NK-92 treated with Interleukin-12 subunit alpha and Interleukin-12 subunit beta, amount 100 ng/mL, for 24 hours (cell line): ENCODE data around the gene ASMT.
"Not testable (repeated sequence)": the region's sequence is repeated elsewhere in the genome, so short reads cannot be mapped to it uniquely, and the experiment has no call there.

Source experiments
- DNase-seq: peaks from one replicate; lab custom pipeline; 2025; lab: John Stamatoyannopoulos, UW

ASMT gene

DNA sequence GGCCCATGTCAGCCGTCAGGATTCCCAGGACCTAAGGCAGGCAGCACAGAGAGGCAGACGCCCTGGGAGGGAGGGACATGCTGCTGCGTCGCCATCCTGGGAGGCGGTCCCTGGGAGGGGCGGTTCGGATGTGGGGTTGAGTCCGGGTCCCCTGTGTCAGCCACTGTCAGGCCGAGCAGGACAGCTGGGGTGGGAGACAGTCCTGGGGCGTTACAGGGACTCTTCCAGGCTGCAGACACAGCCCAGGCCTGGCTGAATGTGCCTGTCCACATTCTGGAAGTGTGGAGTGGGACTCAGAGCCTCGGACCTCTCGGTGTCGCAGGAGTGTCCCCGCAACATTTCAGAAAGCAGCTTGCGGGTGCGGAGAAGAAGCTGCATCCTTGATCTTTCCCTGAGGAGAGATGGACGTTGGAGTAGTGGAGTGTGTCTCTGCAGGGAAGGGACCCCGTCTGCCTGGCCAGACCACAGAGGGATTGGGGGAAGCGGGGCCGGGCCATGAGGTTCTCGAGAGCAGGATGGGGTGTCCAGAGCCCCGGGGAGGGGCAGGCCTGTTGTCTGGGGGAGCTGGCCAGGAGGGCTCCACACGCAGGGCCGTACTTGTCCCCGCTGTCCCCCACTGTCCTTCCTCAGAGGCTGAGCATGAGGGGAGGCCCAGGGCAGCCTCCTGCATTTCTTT is 17.4 kb upstream of the ASMT start:
- no peak for DNase-seq

DNA sequence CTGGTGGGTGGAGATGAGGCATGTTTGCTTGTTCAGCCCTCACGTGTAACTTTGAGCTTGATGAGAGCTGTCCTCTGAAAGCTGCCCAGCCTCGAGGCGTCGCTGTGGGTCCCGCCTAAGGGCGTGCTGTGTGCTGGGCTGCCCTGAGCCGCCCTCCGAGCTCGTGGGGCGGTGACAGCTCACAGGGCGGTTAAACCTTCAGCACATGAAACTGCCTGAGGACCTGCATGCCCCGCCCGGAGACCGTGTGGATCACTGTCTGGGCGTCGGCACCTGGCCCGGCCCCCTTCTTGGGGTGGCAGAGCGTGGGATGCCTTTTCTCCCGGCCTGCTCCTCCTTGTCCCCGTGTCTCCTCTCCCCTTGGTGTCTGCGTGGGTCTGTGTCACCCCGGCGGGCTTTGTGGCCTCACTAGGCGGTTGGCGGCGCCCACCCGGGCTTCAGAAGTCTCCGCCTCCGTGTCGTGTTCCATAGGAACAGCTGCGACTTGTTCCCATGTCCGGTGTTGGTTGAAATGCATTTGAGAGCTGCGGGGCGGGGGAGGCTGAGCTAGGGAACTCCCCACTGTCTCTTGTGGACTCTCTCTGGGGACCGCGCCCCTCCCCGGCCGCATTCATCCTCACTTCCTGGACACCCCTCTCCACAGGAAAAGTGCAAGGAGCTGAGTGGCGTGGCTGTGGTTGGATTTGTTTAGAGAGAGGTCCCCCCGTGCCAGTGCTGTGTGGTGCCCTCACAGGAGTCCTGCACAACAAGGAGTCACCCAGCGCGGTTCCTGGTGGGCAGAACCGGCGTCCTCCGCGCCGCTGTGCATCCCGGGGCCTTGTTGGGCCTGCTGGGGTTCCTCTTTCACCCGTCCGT is 16.6 kb upstream of the ASMT start:
- no peak for DNase-seq

DNA sequence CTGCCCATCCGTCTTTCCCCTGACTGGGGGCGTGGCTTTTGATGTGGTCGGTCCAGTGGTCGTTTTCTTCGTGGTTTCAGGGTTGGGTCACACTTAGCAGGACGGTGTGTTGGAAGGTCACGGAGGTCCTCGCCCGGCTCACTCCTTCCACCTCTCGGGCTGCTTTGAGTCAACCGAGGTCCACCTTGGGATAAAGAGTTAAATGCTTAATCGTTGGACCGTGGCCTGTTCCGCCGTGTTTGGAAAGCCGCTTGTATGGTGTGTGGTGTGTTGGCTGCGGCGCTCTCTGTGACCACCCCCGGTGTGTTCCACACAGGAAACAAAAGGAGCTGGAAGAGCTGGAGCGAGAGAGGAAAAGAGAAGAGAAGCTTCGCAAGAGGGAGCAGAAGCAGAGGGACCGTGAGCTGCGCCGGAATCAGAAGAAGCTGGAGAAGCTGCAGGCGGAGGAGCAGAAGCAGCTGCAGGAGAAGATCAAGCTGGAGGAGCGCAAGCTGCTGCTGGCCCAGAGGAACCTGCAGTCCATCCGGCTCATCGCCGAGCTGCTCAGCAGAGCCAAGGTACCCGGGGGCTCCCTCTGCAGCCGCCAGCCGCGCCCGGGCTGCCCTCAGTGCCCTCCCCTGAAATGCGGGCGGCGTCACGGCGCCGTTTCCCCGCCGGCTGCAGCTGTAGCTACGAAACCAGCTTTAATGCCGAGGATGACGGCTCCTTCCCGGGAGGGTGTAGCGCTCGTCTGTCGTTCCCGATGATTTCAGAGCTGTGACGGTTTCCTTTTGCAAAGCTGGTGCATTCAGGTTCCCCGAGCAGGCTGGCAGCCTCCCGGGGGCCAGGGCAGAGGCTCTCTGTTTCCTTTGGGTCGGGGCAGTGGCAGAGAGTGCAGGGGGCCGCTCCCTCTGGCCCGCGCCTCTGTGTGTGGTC is 15.7 kb upstream of the ASMT start:
- DNase-seq, result no peak

DNA sequence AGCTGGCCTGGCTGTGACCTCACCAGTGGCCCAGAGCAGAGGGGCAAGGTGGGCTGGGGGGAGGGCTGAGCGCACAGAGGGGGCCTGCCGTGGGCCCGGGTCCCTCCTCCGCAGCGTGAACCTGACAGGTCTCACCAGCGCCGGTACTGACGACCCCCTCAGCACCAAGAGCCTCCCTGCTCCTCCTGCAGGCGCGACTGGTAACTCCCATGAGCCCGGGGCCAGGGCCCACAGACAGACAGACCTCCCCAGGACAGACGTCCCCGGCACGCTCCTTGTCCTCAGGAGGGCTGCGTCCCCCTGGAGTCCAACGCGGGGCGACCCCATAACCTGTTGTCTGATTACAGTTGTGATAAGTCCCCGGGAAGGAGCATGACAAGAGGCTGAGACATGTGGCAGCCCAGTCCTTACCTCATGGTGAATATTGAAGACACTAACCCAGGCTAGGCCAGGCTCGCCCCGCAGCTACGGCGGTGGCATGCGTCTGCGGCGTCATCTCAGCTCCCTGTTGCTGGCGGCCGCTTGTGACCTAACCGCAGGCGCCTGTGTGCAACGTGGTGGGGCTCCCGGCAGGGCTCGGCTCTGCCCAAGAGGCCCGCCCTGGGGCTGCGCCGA is 15.0 kb upstream of the ASMT start:
- no peak for DNase-seq

DNA sequence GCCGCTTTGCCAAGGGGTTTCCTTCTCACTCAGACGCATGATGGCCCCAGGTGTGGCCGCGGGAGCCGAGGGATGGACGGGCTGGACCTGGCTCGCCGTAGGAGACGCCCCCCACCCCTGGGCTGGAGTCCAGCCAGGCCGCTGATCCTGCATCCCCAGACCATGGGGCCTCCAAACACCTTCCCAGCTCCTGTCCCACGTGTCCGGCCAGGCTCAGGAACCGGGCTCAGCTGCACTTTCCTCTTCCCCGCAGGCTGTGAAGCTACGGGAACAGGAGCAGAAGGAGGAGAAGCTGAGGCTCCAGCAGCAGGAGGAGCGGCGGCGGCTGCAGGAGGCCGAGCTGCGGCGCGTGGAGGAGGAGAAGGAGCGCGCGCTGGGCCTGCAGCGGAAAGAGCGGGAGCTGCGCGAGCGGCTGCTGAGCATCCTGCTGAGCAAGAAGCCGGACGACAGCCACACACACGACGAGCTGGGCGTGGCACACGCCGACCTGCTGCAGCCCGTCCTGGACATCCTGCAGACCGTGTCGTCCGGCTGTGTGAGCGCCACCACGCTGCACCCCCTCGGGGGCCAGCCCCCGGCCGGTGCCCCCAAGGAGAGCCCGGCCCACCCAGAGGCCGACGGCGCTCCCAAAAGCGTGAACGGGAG is 14.3 kb upstream of the ASMT start:
- no peak for DNase-seq

DNA sequence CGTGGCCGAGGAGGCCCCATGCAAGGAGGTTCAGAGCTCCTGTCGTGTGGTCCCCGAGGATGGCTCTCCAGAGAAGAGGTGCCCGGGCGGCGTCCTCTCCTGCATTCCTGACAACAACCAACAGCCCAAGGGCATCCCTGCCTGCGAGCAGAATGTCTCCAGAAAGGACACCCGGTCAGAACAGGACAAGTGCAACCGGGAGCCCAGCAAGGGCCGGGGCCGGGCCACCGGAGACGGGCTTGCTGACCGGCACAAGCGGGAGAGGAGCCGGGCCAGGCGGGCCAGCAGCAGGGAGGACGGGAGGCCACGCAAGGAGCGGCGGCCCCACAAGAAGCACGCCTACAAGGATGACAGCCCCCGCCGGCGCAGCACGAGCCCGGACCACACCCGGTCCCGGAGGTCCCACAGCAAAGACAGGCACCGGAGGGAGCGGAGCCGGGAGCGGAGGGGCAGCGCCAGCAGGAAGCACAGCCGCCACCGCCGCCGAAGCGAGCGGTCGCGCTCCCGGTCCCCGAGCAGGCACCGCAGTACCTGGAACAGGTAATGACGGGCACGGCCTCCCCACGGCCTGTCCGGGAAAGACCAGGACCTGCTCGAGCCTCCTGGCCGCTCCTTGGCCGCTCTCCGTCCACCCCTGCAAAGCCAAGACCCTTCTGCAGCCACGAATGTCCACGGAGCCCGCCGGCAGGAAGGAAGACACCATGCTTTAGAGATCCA is 13.7 kb upstream of the ASMT start:
- DNase-seq, result no peak

DNA sequence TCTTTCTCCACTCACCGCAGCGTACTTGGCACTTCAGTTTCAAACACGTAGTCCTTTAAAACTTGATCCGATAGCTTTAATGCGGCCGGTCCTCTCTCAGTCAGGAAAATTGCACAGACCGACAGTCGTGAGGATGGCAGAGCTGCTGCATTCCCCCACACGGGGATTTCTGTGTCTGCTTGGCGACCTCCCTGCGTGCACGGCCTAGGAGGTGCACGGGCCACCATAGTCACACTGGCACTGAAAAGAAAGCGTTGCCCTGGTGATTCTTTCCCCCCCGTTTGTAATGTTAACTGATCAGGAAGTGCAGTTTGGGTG is 13.1 kb upstream of the ASMT start:
- no peak for DNase-seq

DNA sequence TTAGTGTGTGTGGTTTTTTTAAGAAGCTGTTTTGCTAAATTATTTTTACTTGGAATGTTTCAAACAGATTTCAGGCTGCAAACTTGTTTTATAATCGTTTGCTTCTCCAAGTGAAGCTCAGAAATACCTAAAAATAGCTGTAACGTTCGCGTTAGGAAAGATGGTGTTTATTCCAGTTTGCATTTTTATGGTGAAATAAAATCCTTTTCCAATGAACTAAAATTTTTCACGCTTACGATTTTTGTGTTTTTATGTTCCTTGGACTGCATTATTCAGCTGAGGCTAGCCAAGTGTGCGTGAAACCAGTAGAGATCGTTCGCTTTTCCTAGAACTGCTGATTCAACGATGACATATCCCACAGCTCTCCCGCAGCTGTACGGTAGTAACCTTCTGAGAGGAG is 12.6 kb upstream of the ASMT start:
- no peak for DNase-seq

DNA sequence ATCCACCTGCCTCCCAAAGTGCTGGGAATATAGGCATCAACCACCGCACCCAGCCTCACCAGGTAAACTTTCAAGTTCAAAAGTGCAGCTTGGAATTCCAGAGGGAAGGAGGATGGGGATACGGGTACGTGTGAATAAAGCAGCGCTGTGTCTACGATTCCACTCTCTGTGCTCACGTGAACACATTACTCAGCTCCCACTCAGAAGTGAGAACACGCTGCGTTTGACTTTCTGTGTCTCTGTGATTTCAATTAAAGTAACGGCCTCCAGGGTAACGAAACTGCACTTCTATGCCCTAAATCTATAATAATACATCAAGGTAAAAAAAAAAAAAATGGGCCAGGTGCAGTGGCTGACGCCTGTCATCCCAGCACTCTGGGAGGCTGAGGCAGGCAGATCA is 8.4 kb upstream of the ASMT start:
- DNase-seq, result no peak

DNA sequence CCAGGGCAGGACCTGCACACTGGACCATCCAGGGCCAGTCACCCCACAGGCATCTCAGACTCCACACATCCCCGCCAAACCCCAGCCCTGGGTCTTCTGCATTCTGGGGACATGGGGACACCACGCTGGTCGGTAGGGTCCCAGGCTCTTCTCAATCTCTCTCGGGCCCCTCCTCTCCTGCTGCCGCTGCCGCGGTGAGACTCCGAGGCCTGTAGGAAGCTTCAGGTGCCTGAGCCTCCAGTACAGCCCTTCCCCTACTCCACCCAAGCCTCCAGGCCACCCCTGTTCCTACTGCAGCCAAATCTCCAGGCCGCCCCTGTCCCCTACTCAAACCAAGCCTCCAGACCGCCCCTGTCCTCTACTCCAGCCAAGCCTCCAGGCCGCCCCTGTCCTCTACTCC is 5.5 kb upstream of the ASMT start:
- no peak for DNase-seq

DNA sequence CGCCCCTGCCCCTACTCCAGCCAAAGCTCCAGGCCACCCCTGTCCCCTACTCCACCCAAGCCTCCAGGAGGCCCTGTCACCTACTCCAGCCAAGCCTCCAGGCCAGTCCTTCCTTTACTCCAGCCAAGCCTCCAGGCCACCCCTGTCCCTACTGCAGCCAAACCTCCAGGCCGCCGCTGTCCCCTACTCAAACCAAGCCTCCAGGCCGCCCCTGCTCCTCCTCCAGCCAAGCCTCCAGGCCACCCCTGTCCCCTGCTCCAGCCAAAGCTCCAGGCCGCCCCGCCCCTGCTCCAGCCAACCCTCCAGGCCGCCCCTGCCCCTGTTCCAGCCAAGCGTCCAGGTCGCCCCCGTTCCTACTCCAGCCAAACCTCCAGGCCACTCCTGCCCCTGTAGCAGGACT is 5.1 kb upstream of the ASMT start:
- no peak for DNase-seq

DNA sequence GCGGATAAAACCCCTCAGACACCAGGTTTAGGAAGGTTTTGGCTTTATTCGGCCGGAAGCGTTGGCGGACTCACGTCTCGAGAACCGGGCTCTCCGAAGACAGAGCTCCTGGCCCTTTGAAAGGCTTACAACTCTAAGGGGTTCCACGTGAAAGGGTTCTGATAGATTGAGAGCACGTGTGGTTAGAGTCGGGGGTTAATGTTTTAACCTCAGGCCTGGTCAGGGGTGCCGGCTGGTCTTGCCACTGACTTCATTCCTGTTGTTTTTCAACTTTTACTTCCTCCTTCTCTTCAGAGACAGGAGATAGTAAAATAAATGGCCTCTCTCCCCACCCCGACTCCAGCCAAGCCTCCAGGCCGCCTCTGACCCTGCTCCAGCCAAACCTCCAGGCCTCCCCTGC is 4.7 kb upstream of the ASMT start:
- no peak for DNase-seq

DNA sequence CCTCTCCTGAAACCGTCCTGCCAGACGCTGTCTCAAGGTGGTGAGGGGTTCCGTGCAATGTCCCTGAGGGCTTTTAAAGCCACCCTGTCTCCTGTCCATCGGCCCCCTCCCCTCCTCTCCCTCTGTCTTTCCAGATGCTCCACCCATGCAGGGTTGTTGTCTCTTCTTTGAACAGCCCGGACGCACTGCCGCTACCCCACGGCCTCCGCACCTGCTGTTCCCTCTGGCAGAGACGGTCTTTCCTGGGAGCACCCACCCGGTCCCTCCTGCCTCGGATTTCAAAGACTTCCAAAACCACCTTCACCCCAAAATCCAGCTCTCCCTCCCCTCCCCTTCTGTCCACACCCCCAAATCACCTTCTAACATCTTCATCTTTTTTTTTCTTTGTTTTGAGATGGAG is 4.1 kb upstream of the ASMT start:
- DNase-seq, result no peak

DNA sequence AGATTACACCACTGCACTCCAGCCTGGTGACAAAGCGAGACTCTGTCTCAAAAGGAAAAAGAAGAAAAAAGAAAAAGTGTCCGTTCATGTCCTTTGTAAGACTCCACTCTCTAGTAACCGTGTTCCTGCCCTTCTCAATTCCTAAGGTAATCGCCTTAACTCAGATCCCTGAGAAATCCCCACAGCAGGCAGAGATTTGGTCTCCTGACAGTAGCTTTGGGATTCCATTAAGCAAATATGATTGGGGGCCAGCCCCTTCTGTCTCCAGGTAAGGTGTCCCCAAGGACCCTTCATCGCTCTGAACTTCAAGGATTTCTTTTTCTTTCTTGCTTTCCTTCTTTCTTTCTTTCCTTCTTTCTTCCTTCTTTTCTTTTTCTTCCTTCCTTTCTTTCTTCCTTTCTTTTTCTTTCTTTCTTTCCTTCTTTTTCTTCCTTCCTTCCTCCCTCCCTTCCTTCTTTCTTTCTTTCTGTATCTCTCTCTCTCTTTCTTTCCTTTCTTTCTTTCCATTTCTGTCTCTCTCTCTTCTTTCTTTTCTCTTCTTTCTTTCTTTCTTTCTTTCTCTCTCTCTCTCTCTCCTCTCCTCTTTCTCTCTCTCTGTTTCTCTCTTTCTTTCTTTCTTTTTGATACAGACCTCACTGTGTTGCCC is 2.1 kb upstream of the ASMT start:
- no peak for DNase-seq

DNA sequence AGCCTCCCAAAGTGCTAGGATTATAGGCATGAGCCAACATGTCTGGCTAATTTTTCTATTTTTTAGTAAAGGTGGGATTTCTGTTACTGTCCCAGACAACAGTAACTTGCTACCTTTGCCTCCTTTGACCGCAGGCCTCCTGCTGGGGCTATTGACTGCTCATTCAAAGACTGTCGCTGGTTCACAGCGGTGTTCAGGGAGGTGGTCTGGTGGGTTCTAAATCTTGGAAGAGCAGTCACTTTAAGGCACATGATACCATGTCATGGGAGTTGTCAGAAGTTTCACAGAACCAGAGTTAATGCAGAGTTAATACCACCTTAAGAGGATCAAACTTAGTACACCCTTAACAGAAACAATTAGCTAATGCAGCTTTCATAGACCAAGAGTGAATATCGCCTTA is 3.8 kb downstream of the ASMT start:
- DNase-seq, result no peak

DNA sequence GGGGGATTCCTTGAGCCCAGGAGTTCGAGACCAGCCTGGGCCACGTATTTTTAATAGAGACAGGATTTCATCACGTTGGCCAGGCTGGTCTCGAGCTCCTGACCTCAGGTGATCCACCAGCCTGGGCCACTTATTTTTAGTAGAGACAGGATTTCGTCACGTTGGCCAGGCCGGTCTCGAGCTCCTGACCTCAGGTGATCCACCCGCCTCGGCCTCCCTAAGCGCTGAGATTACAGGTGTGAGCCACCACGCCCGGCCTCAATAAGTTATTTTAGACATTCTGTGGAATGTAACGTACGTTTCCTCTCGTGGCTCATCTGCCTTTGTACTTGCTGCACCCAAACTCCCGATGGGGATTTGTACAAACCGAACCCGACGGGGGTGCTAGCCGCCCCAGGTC is 8.8 kb downstream of the ASMT start:
- DNase-seq, result no peak

DNA sequence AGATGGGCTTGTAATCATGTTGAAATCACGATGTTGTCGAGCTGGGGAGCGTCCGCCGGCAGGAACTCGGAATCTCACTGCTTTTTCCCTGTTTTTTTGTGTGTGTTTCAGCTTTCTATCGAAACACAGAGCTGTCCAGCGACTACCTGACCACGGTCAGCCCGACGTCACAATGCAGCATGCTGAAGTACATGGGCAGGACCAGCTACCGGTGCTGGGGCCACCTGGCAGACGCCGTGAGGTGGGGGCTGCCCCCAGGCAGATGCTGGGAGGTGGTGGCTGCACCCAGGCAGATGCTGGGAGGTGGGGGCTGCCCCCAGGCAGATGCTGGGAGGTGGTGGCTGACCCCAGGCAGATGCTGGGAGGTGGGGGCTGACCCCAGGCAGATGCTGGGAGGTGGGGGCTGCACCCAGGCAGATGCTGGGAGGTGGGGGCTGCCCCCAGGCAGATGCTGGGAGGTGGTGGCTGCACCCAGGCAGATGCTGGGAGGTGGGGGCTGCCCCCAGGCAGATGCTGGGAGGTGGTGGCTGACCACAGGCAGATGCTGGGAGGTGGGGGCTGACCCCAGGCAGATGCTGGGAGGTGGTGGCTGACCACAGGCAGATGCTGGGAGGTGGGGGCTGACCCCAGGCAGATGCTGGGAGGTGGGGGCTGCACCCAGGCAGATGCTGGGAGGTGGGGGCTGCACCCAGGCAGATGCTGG is 9.4 kb downstream of the ASMT start:
- DNase-seq, result not testable (repeated sequence)

DNA sequence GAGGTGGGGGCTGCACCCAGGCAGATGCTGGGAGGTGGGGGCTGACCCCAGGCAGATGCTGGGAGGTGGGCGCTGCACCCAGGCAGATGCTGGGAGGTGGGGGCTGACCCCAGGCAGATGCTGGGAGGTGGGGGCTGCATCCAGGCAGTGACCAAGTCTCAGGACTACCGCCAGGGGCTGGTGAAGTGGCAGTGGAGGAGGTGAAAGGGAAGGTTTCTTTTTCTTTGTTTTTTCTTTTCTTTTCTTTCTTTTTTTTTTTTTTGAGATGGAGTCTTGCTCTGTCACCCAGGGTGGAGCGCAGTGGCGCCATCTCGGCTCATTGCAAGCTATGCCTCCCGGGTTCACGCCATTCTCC is 10.0 kb downstream of the ASMT start:
- DNase-seq, result not testable (repeated sequence)

DNA sequence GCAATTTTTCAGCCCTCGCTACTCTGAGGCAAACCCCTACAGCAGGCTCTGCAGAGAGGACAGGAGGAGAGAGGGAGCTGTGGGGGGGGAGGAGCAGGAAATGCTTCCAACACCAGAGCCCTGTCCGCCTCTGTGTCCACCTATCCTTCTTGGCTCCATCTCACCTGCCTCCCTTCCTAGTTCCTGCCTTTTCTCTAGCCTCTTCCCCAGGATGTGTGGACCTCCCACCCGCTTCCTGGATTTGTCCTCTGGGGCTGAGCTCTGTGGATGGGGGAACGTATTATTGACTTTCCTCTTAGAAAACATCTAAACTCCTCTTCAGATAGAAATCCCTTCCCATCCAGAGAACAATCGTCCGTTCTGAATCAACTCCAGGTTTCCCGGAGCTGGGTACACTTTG is 14.4 kb downstream of the ASMT start:
- no peak for DNase-seq

DNA sequence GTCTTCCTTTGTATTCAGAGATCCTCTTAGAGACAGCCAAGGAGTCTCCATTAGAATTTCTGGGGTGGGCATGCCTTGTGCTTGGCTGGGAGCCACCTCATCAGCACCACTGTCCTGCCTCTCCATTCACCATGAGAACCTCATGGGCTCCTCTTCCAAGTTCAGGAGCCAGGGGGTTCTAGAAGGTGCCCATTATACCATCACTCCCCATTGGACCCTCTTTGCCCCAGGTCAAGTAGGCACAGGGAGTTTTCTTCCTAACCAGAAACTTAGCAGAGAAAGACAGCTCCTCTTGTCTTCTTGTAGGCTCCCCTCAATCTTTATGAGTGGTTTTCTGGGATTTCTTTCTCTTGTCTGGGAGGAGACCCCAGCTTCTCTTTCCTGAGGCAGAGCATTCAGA is 31.1 kb downstream of the ASMT start:
- no peak for DNase-seq
